ENCODE data around the gene RAB44.

DNA sequence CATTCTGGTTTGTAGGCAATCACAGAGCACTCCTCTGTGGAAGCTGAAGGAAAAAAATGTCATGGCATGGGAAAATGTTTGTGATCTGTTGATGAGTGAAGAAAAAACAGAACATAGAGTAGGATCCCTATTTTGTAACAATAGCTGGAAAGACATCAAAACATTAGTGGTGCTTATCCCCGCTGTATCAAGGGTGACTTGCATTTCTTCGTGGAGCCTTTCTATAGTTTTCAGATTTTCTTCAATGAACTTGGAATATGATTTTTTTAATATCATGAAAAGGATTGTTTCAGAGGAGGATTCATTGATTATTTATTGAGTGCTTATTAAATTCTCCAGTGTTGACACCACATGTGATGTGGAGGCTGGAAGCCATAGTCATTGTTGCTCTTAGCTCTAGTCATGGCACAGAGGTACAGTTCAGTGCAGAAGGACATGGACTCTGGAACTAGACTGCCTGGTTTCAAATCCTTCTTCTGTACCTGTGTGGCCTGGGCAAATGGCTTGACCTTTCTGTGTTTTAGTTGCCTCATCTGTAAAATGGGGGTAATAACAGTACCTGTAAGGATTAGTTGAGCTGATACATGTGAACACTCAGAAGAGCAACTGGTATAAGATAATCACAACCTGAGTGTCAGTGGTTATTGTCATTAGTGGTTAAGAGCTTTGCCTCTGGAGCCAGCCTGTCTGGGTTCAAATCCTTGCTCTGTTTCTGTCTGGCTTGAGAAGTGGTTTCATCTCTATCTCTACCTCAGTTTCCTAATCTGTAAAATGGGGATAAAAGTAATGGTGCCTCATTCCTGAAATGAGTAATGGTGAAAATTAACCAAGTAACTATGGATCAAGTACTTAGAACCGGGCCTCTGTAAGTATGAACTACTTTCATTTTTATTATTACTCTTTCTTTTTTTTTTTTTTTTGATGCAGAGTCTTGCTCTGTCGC is 33.9 kb upstream of the RAB44 start:
- TF ChIP-seq, protein P1, sequence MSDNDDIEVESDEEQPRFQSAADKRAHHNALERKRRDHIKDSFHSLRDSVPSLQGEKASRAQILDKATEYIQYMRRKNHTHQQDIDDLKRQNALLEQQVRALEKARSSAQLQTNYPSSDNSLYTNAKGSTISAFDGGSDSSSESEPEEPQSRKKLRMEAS (IDR thresholded peaks at IDR 0.05) = 0 out of 2 replicates have a peak, but pooled peaks have one; percentile 17
- TF ChIP-seq ZNF274 (IDR thresholded peaks at IDR 0.05; ENCODE audit: low read depth, low read length) (no peak), YY1 (IDR thresholded peaks at IDR 0.05; ENCODE audit: extremely low read depth, insufficient replicate concordance, low read depth, low read length) (no peak), ELF1 (IDR thresholded peaks at IDR 0.05; ENCODE audit: borderline replicate concordance, low read depth) (no peak), POLR2AphosphoS5 (IDR thresholded peaks at IDR 0.05; ENCODE audit: low read depth, low read length) (no peak), EZH2 (IDR thresholded peaks at IDR 0.05) (no peak), POLR2A (IDR thresholded peaks at IDR 0.05; ENCODE audit: borderline replicate concordance, extremely low read depth, insufficient read depth, insufficient read length) (no peak), CEBPB (IDR thresholded peaks at IDR 0.05; ENCODE audit: low read depth) (no peak), EZH2phosphoT487 (IDR thresholded peaks at IDR 0.05; ENCODE audit: borderline replicate concordance) (no peak), SP1 (IDR thresholded peaks at IDR 0.05; ENCODE audit: low read depth) (no peak)
- TF ChIP-seq, protein P2, sequence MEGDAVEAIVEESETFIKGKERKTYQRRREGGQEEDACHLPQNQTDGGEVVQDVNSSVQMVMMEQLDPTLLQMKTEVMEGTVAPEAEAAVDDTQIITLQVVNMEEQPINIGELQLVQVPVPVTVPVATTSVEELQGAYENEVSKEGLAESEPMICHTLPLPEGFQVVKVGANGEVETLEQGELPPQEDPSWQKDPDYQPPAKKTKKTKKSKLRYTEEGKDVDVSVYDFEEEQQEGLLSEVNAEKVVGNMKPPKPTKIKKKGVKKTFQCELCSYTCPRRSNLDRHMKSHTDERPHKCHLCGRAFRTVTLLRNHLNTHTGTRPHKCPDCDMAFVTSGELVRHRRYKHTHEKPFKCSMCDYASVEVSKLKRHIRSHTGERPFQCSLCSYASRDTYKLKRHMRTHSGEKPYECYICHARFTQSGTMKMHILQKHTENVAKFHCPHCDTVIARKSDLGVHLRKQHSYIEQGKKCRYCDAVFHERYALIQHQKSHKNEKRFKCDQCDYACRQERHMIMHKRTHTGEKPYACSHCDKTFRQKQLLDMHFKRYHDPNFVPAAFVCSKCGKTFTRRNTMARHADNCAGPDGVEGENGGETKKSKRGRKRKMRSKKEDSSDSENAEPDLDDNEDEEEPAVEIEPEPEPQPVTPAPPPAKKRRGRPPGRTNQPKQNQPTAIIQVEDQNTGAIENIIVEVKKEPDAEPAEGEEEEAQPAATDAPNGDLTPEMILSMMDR (IDR thresholded peaks at IDR 0.05 in 2 of 3, conservative IDR thresholded peaks at IDR 0.05 in 1 of 3; ENCODE audit: borderline replicate concordance in 1 of 3, insufficient read depth in 1 of 3, low read depth in 2 of 3, low read length in 2 of 3) = no peak

Data from HCT116 (cell line).